G401 (cell line): Measurements from ENCODE around the gene CARD10. TPM values are rescaled to one million over a fixed set of nuclear protein-coding genes. Genes with fewer than 3 reads are reported as not detected.

Source experiments
- DNase-seq: peaks from one replicate; pipeline ENCODE4 v3.0.0-alpha.2; 2015; ENCODE audit warnings: low spot score
- in situ Hi-C: cut with HindIII; loops from 2 replicates; pipeline ENCODE4 v1.10.0; 2016; ENCODE audit warnings: low sequenced_read_pairs, mixed read lengths
- total RNA-seq: library from RNA; depleted of rRNA; stranded (reverse); fragments of >200 nt; shearing (Covaris generic); gene quantifications from 2 replicates; pipeline ENCODE4 v1.2.3, GENCODE V29; 2014; rRNA removed

Gene CARD10
- total RNA-seq, 1 experiment from 2014 or later = 26.0 TPM

- DNase-seq = no peak
- in situ Hi-C loops = no loop called here
These were observed 64.1 kb downstream of the CARD10 start for GRCh38 chr22:37454857-37455686.

GRCh38 chr22:37453696-37454095 is 65.5 kb downstream of the CARD10 start:
- DNase-seq = no peak
- in situ Hi-C loops = no loop called here

DNA sequence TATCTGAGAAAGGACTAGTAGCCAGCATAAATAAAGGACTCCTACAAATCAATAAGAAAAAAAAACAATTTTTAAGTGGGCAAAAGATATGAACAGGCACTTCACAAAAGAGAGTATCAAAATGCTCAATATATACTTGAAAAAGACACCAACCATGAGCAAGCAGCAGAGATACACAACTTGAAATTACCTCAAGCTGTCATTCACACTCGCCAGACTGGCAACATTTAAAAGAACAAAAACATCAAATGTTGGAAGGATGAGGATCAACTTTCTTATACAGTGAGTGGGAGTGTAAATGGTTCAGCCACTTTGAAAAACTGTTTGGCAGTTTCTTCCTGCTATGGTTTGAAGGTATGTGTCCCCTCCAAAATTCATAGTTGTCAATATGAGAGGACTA is 68.0 kb downstream of the CARD10 start:
- DNase-seq = no peak
- in situ Hi-C loops = no loop called here

DNA sequence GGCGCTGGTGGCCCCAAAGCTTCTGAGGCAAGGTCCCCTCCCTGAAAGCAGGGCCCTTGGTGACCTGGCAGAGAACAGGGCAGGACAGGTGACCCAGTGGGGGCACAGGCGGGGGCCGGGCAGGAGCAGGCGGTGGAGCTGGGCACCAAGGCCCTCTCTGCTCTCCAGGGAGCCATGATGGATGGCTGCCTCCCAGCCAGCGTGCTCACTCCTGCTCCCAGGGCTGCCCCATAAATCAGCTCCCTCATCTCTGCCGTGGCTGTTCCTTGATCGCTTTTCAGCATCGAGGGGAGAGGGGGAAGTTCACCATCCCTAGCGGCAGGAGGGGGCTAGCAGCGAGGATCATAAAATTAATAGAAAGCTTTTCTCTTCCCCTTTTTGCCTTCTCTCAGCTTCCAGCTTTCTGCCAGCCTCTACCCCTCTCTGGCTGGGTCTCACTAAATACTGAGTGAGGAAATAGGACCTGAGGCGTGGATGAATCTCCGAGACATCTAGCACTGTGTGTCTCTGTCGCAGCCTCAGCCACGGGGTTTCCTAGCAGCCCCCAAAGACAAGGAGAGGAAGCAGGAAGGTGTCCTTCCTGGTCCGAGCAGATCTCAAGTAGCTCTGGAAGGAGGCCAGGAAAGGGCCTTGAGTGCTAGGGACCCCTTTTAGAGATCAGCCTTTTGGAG is 69.7 kb downstream of the CARD10 start:
- no peak for DNase-seq
- in situ Hi-C loops = loop anchor here (5.0 kb wide), 1 partner anchor 127 kb away; no protein-coding TSS in a partner anchor

GRCh38 chr22:37448516-37449127 is 70.6 kb downstream of the CARD10 start:
- no peak for DNase-seq
- in situ Hi-C loops = loop anchor here (5.0 kb wide), 1 partner anchor 126 kb away; no protein-coding TSS in a partner anchor

DNA sequence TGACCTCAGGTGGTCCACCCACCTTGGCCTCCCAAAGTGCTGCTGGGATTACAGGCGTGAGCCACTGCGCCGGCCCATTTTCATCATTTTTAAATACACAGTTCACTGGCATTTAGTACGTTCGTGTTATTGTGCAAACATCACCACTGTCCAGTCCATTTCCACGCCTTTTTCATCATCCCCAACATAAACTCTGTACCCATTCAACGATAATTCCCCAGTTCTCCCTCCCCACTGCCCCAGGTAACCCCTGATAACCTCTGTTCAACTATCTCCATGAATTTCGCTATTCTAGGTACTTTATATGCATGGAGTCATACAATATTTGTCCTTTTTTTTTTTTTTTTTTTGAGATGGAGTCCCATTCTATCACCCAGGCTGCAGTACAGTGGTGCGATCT is 73.7 kb downstream of the CARD10 start:
- in situ Hi-C loops = loop anchor here (5.0 kb wide), 1 partner anchor 123 kb away; no protein-coding TSS in a partner anchor
- DNase-seq = no peak

DNA sequence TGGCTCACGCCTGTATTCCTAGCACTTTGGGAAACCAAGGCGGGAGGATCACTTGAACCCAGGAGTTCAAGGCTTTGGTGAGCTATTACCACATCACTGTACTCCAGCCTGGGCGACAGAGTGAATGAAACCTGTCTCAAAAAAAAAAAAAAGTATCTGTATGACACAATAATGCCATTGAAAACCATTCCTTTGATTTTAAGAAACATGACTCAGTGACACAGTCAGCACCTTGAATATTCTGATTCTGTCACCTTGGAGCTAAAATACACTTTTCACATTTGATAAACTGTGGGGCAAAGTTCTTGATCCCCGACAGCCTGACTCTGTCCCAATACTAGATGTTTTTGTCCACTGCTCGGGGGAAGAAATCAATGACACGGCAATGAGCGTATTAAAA is 75.2 kb downstream of the CARD10 start:
- in situ Hi-C loops = no loop called here
- no peak for DNase-seq

DNA sequence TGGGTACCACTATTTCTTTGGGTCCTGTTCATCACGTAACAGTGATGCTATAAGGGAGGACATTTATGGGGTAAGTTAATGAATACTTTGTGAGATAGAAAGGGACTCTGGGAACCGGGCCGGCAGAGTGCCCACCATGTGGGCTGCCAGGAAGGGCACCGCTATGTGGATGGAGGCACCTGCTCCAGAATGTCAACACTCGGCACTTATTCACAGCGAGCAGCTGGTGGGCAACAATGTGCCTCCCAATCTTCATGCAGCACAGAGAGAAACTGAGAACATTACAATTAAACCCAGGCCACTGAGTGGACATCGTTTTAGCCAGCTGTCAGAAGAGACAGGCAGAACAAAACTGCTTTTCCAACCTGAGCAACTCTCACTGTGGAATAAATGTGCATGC is 76.1 kb downstream of the CARD10 start:
- in situ Hi-C loops = no loop called here
- DNase-seq = no peak

GRCh38 chr22:37442537-37442936 is 76.7 kb downstream of the CARD10 start:
- in situ Hi-C loops = no loop called here
- no peak for DNase-seq

GRCh38 chr22:37442135-37442534 is 77.1 kb downstream of the CARD10 start:
- in situ Hi-C loops = no loop called here
- DNase-seq = no peak

DNA sequence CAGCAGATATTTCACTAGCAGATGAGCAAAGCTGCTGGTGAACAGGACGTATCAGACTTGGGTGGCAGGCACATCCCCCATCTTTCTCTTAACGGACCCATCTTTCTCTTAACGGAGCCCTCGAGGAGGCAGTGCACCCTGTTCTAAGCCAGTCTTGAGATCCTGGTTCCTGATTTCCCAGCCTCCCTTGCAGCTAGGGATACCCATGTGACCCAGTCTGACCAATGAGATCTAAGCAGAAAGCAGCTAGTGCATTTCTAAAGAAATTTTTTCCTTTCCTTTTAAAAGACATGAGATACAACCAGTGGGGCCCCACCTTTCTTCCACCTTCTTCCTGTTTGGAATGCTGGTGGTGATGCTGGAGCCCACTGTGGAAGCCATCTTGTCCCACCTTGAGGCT is 78.3 kb downstream of the CARD10 start:
- in situ Hi-C loops = no loop called here
- no peak for DNase-seq

Other genes starting within 250 kb of the CARD10 start
- gene CYTH4, start 236.9 kb downstream of the CARD10 start, total RNA-seq = not detected in 2 replicates
- under 0.01 TPM in 1 of 2 replicates, not detected in the other for gene ELFN2, start 91.9 kb downstream of the CARD10 start, total RNA-seq
- gene MFNG, start 33.0 kb downstream of the CARD10 start, total RNA-seq = 3.3 and 10.6 TPM in 2 replicates
- 25.2 and 32.6 TPM in 2 replicates for gene CDC42EP1, start 41.1 kb upstream of the CARD10 start, total RNA-seq
- not detected in 2 replicates for gene LGALS2, start 60.7 kb upstream of the CARD10 start, total RNA-seq
- 42.0 and 42.5 TPM in 2 replicates for gene GGA1, start 89.4 kb upstream of the CARD10 start, total RNA-seq
- 13.2 and 21.9 TPM in 2 replicates for gene SH3BP1, start 120.3 kb upstream of the CARD10 start, total RNA-seq
- 49.0 and 62.3 TPM in 2 replicates for gene PDXP, start 139.3 kb upstream of the CARD10 start, total RNA-seq
- 435 and 601 TPM in 2 replicates for gene LGALS1, start 156.2 kb upstream of the CARD10 start, total RNA-seq
- gene NOL12, start 166.9 kb upstream of the CARD10 start, total RNA-seq = 30.2 and 44.8 TPM in 2 replicates
- gene TRIOBP, start 177.6 kb upstream of the CARD10 start, total RNA-seq = 80.9 and 98.8 TPM in 2 replicates